ENCODE measurements around the gene GSTM3. TPM values are rescaled to one million over a fixed set of nuclear protein-coding genes. Genes with fewer than 3 reads are reported as not detected.

The GSTM3 gene
- polyA plus RNA-seq, 1 donor (not counting 4 experiments of a cell fraction or from before 2014, with no cell fraction given): 113 TPM

DNA sequence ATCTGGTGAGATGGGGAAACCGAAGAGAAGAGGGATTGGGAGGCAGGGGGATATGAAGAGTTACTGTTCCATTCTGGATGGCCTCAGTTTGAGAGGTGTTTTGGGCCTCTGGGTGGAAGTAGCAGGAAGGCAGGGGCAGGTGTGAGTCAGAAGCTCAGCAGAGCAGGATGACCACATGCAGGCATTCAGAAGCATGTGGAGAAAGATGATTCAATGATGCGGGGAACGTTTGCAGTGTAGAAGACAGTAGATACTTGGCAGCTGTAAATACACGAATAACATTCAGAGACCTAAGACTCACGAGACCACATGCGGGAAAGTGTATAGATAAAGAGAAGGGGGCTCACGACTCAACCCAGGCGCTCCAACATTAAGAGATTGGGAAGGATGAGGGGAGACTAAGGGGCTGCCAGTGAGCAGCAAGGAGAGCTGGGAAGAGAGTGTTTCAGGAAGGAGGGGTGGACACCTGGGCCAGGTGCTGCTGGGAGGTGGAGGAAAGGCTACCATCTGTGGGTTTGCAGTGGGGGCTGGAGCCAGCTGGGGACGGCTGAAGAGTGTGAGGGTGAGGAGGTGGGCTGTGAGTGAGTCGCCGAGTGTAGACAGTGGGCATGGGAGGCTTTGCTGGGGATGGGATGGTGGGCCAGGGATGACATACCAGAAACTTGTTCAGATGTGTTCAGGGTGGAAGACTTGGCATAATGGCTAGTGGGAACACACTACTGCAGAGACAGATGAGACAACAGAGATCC lies 28.7 kb upstream of the GSTM3 start:
- Histone ChIP-seq H3K9ac (ENCODE audit: control insufficient read depth, extremely low read depth, insufficient read depth, low read length) (no peak overlapping the region), H3K27me3 (ENCODE audit: control insufficient read depth, extremely low read depth, insufficient read depth, low read length) (peaks cover 4% of the 10 kb centered on the region), H3K4me1 (ENCODE audit: control insufficient read depth, extremely low read depth, insufficient read depth, low read length) (peaks cover 2% of the 10 kb centered on the region), H3K27ac (ENCODE audit: control insufficient read depth, insufficient read depth, low read length) (no peak overlapping the region), H3K36me3 (ENCODE audit: control insufficient read depth in 2 of 2, extremely low read depth in 1 of 2, insufficient read depth in 2 of 2, low read length in 2 of 2) (no peaks in the 10 kb centered on the region), H4K20me1 (ENCODE audit: control insufficient read depth, extremely low read depth, insufficient read depth, low read length) (no peaks in the 10 kb centered on the region), H3K9me1 (ENCODE audit: control insufficient read depth, extremely low read depth, insufficient read depth, low read length) (no peaks in the 10 kb centered on the region), H3K79me2 (ENCODE audit: control insufficient read depth, insufficient read depth, low read length) (no peaks in the 10 kb centered on the region), H3K9me3 (ENCODE audit: control insufficient read depth, low read depth, low read length) (no peaks in the 10 kb centered on the region), H2AFZ (ENCODE audit: control insufficient read depth, low read length) (no peak overlapping the region), H3K4me2 (ENCODE audit: control insufficient read depth, extremely low read depth, insufficient read depth, low read depth, low read length) (no peak overlapping the region), H3K4me3 (ENCODE audit: control insufficient read depth in 2 of 3, extremely low read depth in 1 of 3, insufficient read depth in 2 of 3, low read depth in 1 of 3, low read length in 3 of 3) (no peak overlapping the region)
- TF ChIP-seq, protein P1, sequence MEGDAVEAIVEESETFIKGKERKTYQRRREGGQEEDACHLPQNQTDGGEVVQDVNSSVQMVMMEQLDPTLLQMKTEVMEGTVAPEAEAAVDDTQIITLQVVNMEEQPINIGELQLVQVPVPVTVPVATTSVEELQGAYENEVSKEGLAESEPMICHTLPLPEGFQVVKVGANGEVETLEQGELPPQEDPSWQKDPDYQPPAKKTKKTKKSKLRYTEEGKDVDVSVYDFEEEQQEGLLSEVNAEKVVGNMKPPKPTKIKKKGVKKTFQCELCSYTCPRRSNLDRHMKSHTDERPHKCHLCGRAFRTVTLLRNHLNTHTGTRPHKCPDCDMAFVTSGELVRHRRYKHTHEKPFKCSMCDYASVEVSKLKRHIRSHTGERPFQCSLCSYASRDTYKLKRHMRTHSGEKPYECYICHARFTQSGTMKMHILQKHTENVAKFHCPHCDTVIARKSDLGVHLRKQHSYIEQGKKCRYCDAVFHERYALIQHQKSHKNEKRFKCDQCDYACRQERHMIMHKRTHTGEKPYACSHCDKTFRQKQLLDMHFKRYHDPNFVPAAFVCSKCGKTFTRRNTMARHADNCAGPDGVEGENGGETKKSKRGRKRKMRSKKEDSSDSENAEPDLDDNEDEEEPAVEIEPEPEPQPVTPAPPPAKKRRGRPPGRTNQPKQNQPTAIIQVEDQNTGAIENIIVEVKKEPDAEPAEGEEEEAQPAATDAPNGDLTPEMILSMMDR (optimal IDR thresholded peaks at IDR 0.05 in 1 of 3, IDR thresholded peaks at IDR 0.05 in 1 of 3, conservative IDR thresholded peaks at IDR 0.05 in 1 of 3; ENCODE audit: extremely low read depth in 1 of 3, insufficient read depth in 2 of 3, low read length in 3 of 3): no peak
- no peak for TF ChIP-seq EZH2 (IDR thresholded peaks at IDR 0.05; ENCODE audit: low read length)
- dilution Hi-C loops (cut with MboI; ENCODE audit: extremely low pct_ligation_motif_present, low sequenced_read_pairs): no loop called here
- FAIRE-seq (no peak), DNase-seq (ENCODE audit: low read depth, low spot score) (no peak)

DNA sequence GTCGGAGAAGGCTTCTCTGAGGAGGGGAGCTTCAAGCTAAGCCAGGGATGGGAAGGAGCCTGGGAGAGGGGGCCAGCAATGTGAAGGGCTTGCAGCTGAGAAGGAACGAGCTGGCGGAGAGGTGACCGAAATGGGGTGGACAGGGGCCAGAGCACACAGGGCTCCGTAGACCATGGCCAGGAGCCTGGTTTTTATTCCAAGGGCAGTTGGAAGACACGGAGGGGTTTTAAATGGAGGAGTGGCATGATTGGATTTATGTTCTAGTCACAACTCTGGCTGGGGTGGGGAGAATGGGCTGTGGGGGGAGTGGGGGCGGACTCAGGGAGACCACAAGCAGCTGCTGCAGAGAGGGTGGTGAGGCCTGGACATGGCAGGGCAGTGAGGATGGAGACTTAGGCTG lies 28.0 kb upstream of the GSTM3 start:
- H3K27ac ChIP-seq (ENCODE audit: control insufficient read depth, insufficient read depth, low read length): no peak overlapping the region
- H3K9me3 ChIP-seq (ENCODE audit: control insufficient read depth, low read depth, low read length): no peaks in the 10 kb centered on the region
- no peak for FAIRE-seq
- H2AFZ ChIP-seq (ENCODE audit: control insufficient read depth, low read length): no peak overlapping the region
- no peaks in the 10 kb centered on the region for H3K9me1 ChIP-seq (ENCODE audit: control insufficient read depth, extremely low read depth, insufficient read depth, low read length)
- dilution Hi-C loops (cut with MboI; ENCODE audit: extremely low pct_ligation_motif_present, low sequenced_read_pairs): no loop called here
- DNase-seq (ENCODE audit: low read depth, low spot score): no peak
- H3K79me2 ChIP-seq (ENCODE audit: control insufficient read depth, insufficient read depth, low read length): no peaks in the 10 kb centered on the region
- H3K4me3 ChIP-seq (ENCODE audit: control insufficient read depth in 2 of 3, extremely low read depth in 1 of 3, insufficient read depth in 2 of 3, low read depth in 1 of 3, low read length in 3 of 3): no peak overlapping the region
- no peak for TF ChIP-seq EZH2 (IDR thresholded peaks at IDR 0.05; ENCODE audit: low read length)
- TF ChIP-seq, protein P1 (optimal IDR thresholded peaks at IDR 0.05 in 1 of 3, IDR thresholded peaks at IDR 0.05 in 1 of 3, conservative IDR thresholded peaks at IDR 0.05 in 1 of 3; ENCODE audit: extremely low read depth in 1 of 3, insufficient read depth in 2 of 3, low read length in 3 of 3): no peak
- H4K20me1 ChIP-seq (ENCODE audit: control insufficient read depth, extremely low read depth, insufficient read depth, low read length): no peaks in the 10 kb centered on the region
- H3K9ac ChIP-seq (ENCODE audit: control insufficient read depth, extremely low read depth, insufficient read depth, low read length): no peak overlapping the region
- H3K4me1 ChIP-seq (ENCODE audit: control insufficient read depth, extremely low read depth, insufficient read depth, low read length): peaks cover 2% of the 10 kb centered on the region
- H3K36me3 ChIP-seq (ENCODE audit: control insufficient read depth in 2 of 2, extremely low read depth in 1 of 2, insufficient read depth in 2 of 2, low read length in 2 of 2): no peaks in the 10 kb centered on the region
- H3K4me2 ChIP-seq (ENCODE audit: control insufficient read depth, extremely low read depth, insufficient read depth, low read depth, low read length): no peak overlapping the region
- H3K27me3 ChIP-seq (ENCODE audit: control insufficient read depth, extremely low read depth, insufficient read depth, low read length): peaks cover 4% of the 10 kb centered on the region

Data from keratinocyte (primary cell).